Ishikawa (cell line): ENCODE measurements around the gene TBC1D1.

Experiments
- CEBPB ChIP-seq: IDR thresholded peaks from 2 replicates; pipeline ENCODE4 v1.6.1; 2012
- CREB1 ChIP-seq: IDR thresholded peaks from 2 replicates; pipeline ENCODE4 v1.6.1; 2012; ENCODE audit warnings: low read depth
- EGR1 ChIP-seq: IDR thresholded peaks from 2 replicates; pipeline ENCODE4 v1.6.1; 2012
- EP300 ChIP-seq: IDR thresholded peaks from 2 replicates; pipeline ENCODE4 v1.6.1; 2012; ENCODE audit warnings: borderline replicate concordance
- FOXM1 ChIP-seq: IDR thresholded peaks from 2 replicates; pipeline ENCODE4 v1.6.1; 2012; ENCODE audit warnings: low read depth, borderline replicate concordance
- MAX ChIP-seq: IDR thresholded peaks from 2 replicates; pipeline ENCODE4 v1.6.1; 2012
- NFIC ChIP-seq: IDR thresholded peaks from 2 replicates; pipeline ENCODE4 v1.6.1; 2012
- RAD21 ChIP-seq: IDR thresholded peaks from 2 replicates; pipeline ENCODE4 v1.6.1; 2012; ENCODE audit warnings: low read depth
- REST ChIP-seq: IDR thresholded peaks from 2 replicates; pipeline ENCODE4 v1.6.1; 2012; ENCODE audit warnings: low read depth, mild to moderate bottlenecking
- TAF1 ChIP-seq: IDR thresholded peaks from 2 replicates; pipeline ENCODE4 v1.6.1; 2012; ENCODE audit warnings: low read depth, mild to moderate bottlenecking
- TCF12 ChIP-seq: IDR thresholded peaks from 2 replicates; pipeline ENCODE4 v1.6.1; 2012; ENCODE audit warnings: low read depth
- TEAD4 ChIP-seq: IDR thresholded peaks from 2 replicates; pipeline ENCODE4 v1.6.1; 2012
- USF1 ChIP-seq: IDR thresholded peaks from 2 replicates; pipeline ENCODE4 v1.6.1; 2012
- YY1 ChIP-seq: IDR thresholded peaks from 2 replicates; pipeline ENCODE4 v1.6.1; 2012; ENCODE audit warnings: low read depth
- ZBTB7A ChIP-seq: IDR thresholded peaks from 2 replicates; pipeline ENCODE4 v1.6.1; 2012; ENCODE audit warnings: low read depth

TBC1D1 gene

DNA sequence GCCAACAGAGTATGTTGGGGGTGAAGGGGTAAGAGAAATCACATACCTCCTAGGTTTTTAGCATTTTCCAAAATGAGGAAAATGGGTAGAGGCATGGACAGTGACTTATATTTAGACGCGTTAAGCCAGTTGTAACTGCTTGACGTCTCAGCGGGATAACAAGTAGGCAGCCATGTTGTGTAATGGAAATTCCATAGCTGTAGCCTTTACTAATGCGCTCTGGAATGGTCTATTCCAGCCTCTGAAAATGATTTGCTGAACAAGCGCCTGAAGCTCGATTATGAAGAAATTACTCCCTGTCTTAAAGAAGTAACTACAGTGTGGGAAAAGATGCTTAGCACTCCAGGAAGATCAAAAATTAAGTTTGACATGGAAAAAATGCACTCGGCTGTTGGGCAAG is 204.8 kb downstream of the TBC1D1 start:
- TF ChIP-seq TCF12 (no peak), CREB1 (no peak), REST (no peak), EP300 (no peak), CEBPB (no peak), TEAD4 (no peak), EGR1 (no peak), ZBTB7A (no peak), NFIC (no peak), YY1 (no peak), FOXM1 (no peak), TAF1 (no peak), RAD21 (no peak), MAX (no peak), USF1 (no peak)

DNA sequence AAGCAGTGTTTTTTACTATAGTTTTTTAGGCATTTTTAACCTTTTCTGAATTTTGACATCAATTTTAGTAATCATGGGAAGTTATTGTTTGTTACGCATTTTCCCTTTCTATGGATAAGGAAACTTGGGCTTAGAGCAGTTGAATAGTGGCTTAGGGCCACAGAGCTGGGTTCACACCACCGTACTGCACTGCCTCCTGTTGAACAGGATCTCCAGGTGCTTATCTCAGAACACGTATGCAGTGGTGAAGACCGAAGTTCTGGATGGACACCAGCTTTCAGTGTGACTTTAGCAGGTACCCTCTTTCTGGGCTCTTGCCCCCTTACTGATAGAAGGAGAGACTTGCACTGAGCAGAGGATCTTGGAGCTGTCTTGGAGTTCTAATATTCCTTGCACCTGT is 206.9 kb downstream of the TBC1D1 start:
- TF ChIP-seq EP300 = no peak
- TF ChIP-seq RAD21 = no peak
- no peak for TF ChIP-seq FOXM1
- no peak for TF ChIP-seq YY1
- TF ChIP-seq MAX = no peak
- no peak for TF ChIP-seq TEAD4
- TF ChIP-seq REST = no peak
- no peak for TF ChIP-seq TCF12
- no peak for TF ChIP-seq CREB1
- no peak for TF ChIP-seq NFIC
- TF ChIP-seq TAF1 = no peak

- TF ChIP-seq MAX (no peak), REST (no peak), NFIC (no peak), TCF12 (no peak), TEAD4 (no peak), EGR1 (no peak), CEBPB (no peak), EP300 (no peak)
These were observed 208.2 kb downstream of the TBC1D1 start for GRCh38 chr4:38099020-38099600.

DNA sequence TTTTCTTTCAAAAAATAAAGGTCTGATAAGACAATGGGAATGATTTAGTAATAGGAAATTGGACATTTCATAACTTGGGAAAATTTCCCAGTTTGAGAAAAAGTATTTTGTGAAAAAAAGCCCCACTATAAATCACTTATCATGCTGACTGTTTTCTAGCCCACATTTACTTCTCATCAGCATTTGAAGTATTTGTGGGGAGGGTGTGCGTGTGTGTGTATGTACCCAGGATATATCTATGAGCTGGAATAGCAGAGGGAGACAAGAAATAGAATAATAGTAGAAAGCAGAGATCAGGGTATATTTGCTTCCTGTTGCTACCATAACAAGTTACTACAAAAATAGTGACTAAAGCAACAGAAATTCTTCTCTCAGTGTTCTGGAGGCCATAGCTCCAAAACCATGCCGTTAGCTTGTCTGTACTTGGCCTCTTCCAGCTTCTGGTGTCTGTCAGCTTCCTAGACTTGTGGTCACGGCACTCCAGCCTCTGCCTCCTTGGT is 209.1 kb downstream of the TBC1D1 start:
- TF ChIP-seq TAF1 = no peak
- TF ChIP-seq FOXM1 = no peak
- no peak for TF ChIP-seq REST
- no peak for TF ChIP-seq CREB1
- no peak for TF ChIP-seq EP300
- TF ChIP-seq CEBPB = no peak
- TF ChIP-seq USF1 = no peak
- TF ChIP-seq RAD21 = no peak
- no peak for TF ChIP-seq MAX
- no peak for TF ChIP-seq ZBTB7A
- TF ChIP-seq YY1 = no peak
- no peak for TF ChIP-seq EGR1
- no peak for TF ChIP-seq NFIC
- no peak for TF ChIP-seq TCF12
- TF ChIP-seq TEAD4 = no peak
